Testis (tissue), 3 donors: ENCODE data around the gene SMAP1. TPM values are rescaled to one million over a fixed set of nuclear protein-coding genes. Genes with fewer than 3 reads are reported as not detected.

Source experiments
- DNase-seq: peaks from one replicate; pipeline ENCODE4 v3.0.0-alpha.2; 2019
- H3K27ac ChIP-seq, 2 donors: fragments of 200-600 bp; sonication (generic); one replicate each; pipeline ENCODE4 v1.5.1; 2019
- H3K27me3 ChIP-seq: fragments of 200-600 bp; sonication (generic); one replicate; pipeline ENCODE4 v1.5.1; 2019
- H3K36me3 ChIP-seq: fragments of 200-600 bp; sonication (generic); one replicate; pipeline ENCODE4 v1.5.1; 2017; ENCODE audit warnings: low read depth; ENCODE audit errors: missing control alignments
- H3K4me1 ChIP-seq: fragments of 200-600 bp; sonication (generic); one replicate; pipeline ENCODE4 v1.5.1; 2019
- H3K4me3 ChIP-seq, 2 donors: fragments of 200-600 bp; sonication (generic); one replicate each; pipeline ENCODE4 v1.5.1; 2017 to 2019
- H3K9me3 ChIP-seq: fragments of 200-600 bp; sonication (generic); one replicate; pipeline ENCODE4 v1.5.1; 2017
- CTCF ChIP-seq, 3 experiments: fragments of 450-650 bp in 2 of 3; fragments of 200-600 bp in 1 of 3; sonication (generic) in 1 of 3; IDR thresholded peaks; one replicate each; pipeline ENCODE4 v1.5.1; 2016 to 2019; ENCODE audit warnings: antibody characterized with exemption in 3 of 3, mild to moderate bottlenecking in 2 of 3, moderate library complexity in 1 of 3
- POLR2A ChIP-seq: fragments of 450-650 bp; IDR thresholded peaks from one replicate; pipeline ENCODE4 v1.6.1; 2017; ENCODE audit warnings: antibody characterized with exemption, mild to moderate bottlenecking, moderate library complexity
- WGBS, 2 donors: methylation state at CpG; one replicate each; pipeline ENCODE4 v1.1.5; 2018; 5-methylcytosine and 5-hydroxymethylcytosine counted together
- intact Hi-C: fragments of 100-400 bp; cut with DNase I; formaldehyde crosslinking; loops from one replicate; pipeline ENCODE4 v1.15.1; 2023; ENCODE audit warnings: low total_unique reads
- polyA plus RNA-seq: library from polyadenylated mRNA; stranded (reverse); fragments of 350-450 nt; fragmentation: Illumina TruSeq; extraction: RNeasy Lipid Tissue Mini Kit (QIAGEN cat#74804); gene quantifications from one replicate; pipeline ENCODE4 v1.2.3, GENCODE V29; 2014; ENCODE audit warnings: low read depth, low replicate concordance; ENCODE audit not compliant: insufficient read depth
- total RNA-seq, 2 donors: library from RNA; depleted of rRNA; stranded (reverse); fragments of >200 nt; gene quantifications; one replicate each; pipeline ENCODE4 v1.2.3, GENCODE V29; 2016

Gene SMAP1
- total and polyA plus RNA-seq, 3 donors from 2014 or later, result 36.1 to 43.3 (median 41.6) TPM

GRCh38 chr6:70838907-70839285 is 171.2 kb downstream of the SMAP1 start:
- no peaks in the 10 kb centered on the region for H3K36me3 ChIP-seq
- intact Hi-C loops, result no loop called here
- no peaks in the 10 kb centered on the region for H3K4me1 ChIP-seq
- TF ChIP-seq CTCF (IDR thresholded peaks at IDR 0.05) (no peak), POLR2A (no peak)
- no peak overlapping the region for H3K27ac ChIP-seq
- no peaks in the 10 kb centered on the region for H3K9me3 ChIP-seq
- 41 to 61% methylated on average over 2 of the region's 2 CpGs for WGBS, 2 donors
- DNase-seq, result no peak
- no peak overlapping the region for H3K4me3 ChIP-seq
- no peaks in the 10 kb centered on the region for H3K27me3 ChIP-seq

- TF ChIP-seq CTCF (IDR thresholded peaks at IDR 0.05), result no peak
- H3K9me3 ChIP-seq, result no peaks in the 10 kb centered on the region
- no peaks in the 10 kb centered on the region for H3K36me3 ChIP-seq
- H3K4me1 ChIP-seq, result no peaks in the 10 kb centered on the region
- intact Hi-C loops, result no loop called here
- no peak for DNase-seq
- no peak overlapping the region for H3K4me3 ChIP-seq
- WGBS, 2 donors, result 83 to 84% methylated on average over 7 of the region's 7 CpGs
- no peaks in the 10 kb centered on the region for H3K27me3 ChIP-seq
- H3K27ac ChIP-seq, result no peak overlapping the region
Measured at GRCh38 chr6:70839286-70840266, 171.9 kb downstream of the SMAP1 start.

GRCh38 chr6:70841112-70841511 is 173.4 kb downstream of the SMAP1 start:
- H3K9me3 ChIP-seq, result no peaks in the 10 kb centered on the region
- TF ChIP-seq CTCF (IDR thresholded peaks at IDR 0.05), result no peak
- H3K36me3 ChIP-seq, result no peaks in the 10 kb centered on the region
- no peak overlapping the region for H3K4me3 ChIP-seq
- H3K27me3 ChIP-seq, result no peaks in the 10 kb centered on the region
- H3K4me1 ChIP-seq, result no peaks in the 10 kb centered on the region
- no peak for DNase-seq
- intact Hi-C loops, result no loop called here
- 95 to 96% methylated on average over 8 of the region's 8 CpGs for WGBS, 2 donors
- H3K27ac ChIP-seq, result no peak overlapping the region

GRCh38 chr6:70842541-70842940 is 174.9 kb downstream of the SMAP1 start:
- no peak for DNase-seq
- Histone ChIP-seq H3K27me3 (no peaks in the 10 kb centered on the region), H3K4me1 (no peaks in the 10 kb centered on the region), H3K4me3 (no peak overlapping the region), H3K9me3 (no peaks in the 10 kb centered on the region), H3K27ac (no peak overlapping the region), H3K36me3 (no peaks in the 10 kb centered on the region)
- intact Hi-C loops, result no loop called here
- TF ChIP-seq CTCF (IDR thresholded peaks at IDR 0.05) (no peak), POLR2A (no peak)
- WGBS, 2 donors, result 94 to 96% methylated on average over 8 of the region's 8 CpGs
